Activated T-cell treated with anti-CD3 and anti-CD28 coated beads, Interleukin-2, amount 50 U/mL, for 4 hours (primary cell): ENCODE data around the gene TP73. TPM values are rescaled to one million over a fixed set of nuclear protein-coding genes. Genes with fewer than 3 reads are reported as not detected.

Experiments
- ATAC-seq, 2 donors: fragments of 200-7000 bp; cut with Tn5 transposase; one replicate each; pipeline ENCODE4 v1.10.0; 2021
- DNase-seq: peaks from one replicate; pipeline ENCODE4 v3.0.0-alpha.2; 2020
- H3K27me3 Mint-ChIP-seq: one replicate; pipeline ENCODE4 v1.8.0; 2021; ENCODE audit warnings: low read depth, mixed read lengths
- H3K36me3 Mint-ChIP-seq: one replicate; pipeline ENCODE4 v1.8.0; 2022; ENCODE audit warnings: mixed read lengths; ENCODE audit not compliant: insufficient read depth
- H3K4me1 Mint-ChIP-seq: one replicate; pipeline ENCODE4 v1.8.0; 2021; ENCODE audit warnings: low read depth, mixed read lengths
- H3K4me3 Mint-ChIP-seq: one replicate; pipeline ENCODE4 v1.8.0; 2021; ENCODE audit warnings: mild to moderate bottlenecking, moderate library complexity, mixed read lengths
- H3K9me3 Mint-ChIP-seq: one replicate; pipeline ENCODE4 v1.8.0; 2021; ENCODE audit warnings: mixed read lengths
- total RNA-seq, 3 donors: library from RNA; stranded (reverse); gene quantifications; one replicate each; pipeline ENCODE4 v1.2.1, GENCODE V29; 2021

Gene TP73
- total RNA-seq, 3 donors from 2014 or later = 0.05 to 0.16 (median 0.08) TPM

DNA sequence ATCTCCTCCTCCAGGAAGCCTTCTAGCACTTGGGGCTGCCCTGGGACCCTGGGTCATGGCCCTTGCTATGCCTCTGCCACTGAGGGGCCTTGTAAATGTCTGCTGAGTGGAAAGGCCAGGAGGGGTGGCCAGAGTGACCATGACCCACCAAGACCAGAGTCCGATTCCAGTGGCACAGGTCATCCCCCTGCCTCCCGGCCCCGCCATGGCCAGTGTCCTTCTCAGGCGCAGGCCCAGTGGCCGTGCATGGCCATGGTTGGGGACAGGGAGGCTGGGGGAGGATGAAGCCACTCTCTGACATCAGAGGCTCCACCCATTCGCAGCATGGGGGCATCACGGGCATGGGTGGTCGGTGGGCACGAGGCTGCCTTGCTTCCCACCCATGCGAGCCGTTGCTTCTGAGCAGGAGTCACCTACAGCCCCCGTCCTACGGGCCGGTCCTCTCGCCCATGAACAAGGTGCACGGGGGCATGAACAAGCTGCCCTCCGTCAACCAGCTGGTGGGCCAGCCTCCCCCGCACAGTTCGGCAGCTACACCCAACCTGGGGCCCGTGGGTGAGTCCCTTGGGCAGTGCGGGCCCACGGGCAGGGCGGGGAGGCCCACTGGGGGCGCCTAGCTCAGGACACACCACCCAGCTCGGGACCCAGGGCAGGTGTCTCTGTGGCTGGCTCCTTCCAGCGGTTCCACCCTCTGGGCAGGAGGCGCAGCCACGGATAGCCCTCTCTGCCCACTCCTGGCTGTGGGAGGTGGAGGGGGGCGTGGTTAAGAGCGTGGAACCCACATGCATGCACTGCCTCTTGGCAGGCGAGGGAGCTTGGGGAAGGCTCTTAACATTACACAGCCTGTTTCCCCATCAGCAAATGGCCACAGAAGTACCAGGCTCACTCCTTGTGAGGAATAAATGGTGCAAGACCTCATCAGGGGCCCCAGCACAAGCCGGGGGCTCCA lies 77.6 kb downstream of the TP73 start:
- Mint-ChIP-seq H3K4me1 (no peaks in the 10 kb centered on the region), H3K9me3 (no peaks in the 10 kb centered on the region), H3K27me3 (peaks cover 12% of the 10 kb centered on the region), H3K36me3 (no peaks in the 10 kb centered on the region), H3K4me3 (no peak overlapping the region)
- no peak for ATAC-seq
- no peak for DNase-seq

DNA sequence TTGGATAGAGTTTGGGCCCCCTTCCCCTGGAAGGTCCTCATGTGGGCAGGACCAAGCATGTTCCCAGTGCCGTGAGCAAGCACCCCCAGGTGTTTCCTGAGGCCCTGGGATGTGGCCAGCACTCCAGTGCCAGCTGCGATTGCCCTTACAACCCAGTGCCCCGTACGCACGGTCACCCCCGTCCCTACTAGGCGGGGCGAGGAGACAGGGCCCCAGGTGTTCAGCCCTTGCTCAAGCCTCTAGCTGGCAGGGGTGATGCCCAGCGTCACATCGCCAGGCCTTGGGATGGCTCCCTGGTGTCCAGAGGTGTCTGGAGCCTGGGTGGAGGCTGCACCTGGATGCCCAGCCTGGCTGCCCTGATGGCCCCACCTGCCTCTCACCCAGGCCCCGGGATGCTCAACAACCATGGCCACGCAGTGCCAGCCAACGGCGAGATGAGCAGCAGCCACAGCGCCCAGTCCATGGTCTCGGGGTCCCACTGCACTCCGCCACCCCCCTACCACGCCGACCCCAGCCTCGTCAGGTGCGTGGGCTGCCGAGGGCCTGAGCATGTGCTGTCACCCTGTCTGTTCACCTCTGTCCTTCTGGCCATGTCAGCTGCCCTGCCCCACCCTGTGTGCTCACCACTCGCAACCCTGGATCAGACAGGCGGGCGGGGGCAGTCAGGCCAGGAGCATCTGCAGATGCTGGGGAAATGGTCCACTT lies 78.4 kb downstream of the TP73 start:
- H3K27me3 Mint-ChIP-seq = peaks cover 12% of the 10 kb centered on the region

DNA sequence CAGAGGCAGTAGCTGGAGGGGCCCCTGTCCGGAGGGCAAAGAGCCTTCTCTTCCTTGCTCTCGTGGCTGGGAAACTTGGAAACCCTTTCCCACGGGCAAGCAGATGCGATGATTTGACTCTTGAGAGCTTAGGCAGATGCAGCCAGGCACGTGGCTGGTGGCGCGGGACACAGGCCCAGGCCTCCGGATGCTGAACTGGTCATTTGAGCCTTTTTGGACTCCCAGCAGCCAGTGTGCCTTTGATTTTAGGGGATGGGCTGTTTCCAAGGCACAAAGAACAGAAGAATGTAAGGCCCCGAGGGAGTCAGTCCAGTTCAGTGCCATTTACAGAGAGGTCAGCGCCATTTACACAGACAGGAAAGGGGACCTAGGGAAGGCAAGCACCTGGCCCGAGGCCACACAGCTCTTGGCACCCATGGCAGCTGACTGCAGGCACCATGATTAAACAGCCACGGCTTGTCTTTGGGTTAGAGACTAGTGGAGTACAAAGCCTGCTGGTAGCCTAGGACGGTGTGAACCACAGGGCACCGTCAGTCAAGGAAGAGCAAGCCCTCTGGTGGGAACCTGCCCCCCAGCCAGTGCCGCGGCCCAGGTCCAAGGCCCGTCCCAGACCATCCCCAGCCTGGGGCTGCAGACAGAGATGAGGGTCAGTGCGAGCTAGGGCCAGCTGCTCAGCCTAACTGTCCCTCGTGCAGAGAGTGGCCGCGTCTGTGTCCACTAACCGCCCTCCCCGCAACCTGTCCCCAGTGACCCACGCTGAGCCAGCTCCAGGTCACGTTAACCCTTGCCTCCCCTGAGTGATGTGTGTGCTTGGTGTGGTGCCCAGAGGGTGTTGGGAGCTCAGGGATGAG lies 79.5 kb downstream of the TP73 start:
- H3K9me3 Mint-ChIP-seq = no peaks in the 10 kb centered on the region
- H3K27me3 Mint-ChIP-seq = peaks cover 10% of the 10 kb centered on the region
- ATAC-seq = no peak
- H3K4me3 Mint-ChIP-seq = no peak overlapping the region
- DNase-seq = no peak
- no peaks in the 10 kb centered on the region for H3K4me1 Mint-ChIP-seq
- peaks cover 4% of the 10 kb centered on the region for H3K36me3 Mint-ChIP-seq

More for the DNA sequence above, 78.4 kb downstream of the TP73 start:
- ATAC-seq (no peak), DNase-seq (no peak)
- H3K4me3 Mint-ChIP-seq = no peak overlapping the region
- no peaks in the 10 kb centered on the region for H3K9me3 Mint-ChIP-seq
- H3K4me1 Mint-ChIP-seq = no peaks in the 10 kb centered on the region
- H3K36me3 Mint-ChIP-seq = peaks cover under 1% of the 10 kb centered on the region

DNA sequence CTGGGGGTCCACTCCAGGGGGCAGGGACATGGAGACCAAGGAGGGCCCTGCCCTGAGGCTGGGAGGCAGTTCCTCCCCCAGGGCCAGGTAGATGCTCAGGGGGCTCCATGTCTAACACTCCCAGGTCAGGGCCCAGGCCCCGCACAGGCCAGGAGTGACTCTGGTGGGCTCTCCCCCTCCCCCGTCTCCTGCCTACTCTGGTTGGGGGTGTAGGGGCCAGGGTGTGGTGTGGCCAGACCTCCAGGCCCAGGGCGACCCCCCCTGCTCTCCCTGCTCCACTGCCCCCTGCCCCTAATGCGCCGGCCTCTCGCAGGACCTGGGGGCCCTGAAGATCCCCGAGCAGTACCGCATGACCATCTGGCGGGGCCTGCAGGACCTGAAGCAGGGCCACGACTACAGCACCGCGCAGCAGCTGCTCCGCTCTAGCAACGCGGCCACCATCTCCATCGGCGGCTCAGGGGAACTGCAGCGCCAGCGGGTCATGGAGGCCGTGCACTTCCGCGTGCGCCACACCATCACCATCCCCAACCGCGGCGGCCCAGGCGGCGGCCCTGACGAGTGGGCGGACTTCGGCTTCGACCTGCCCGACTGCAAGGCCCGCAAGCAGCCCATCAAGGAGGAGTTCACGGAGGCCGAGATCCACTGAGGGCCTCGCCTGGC lies 80.2 kb downstream of the TP73 start:
- H3K27me3 Mint-ChIP-seq = peaks cover 10% of the 10 kb centered on the region
- peaks cover 7% of the 10 kb centered on the region for H3K36me3 Mint-ChIP-seq
- no peaks in the 10 kb centered on the region for H3K4me1 Mint-ChIP-seq
- no peak overlapping the region for H3K4me3 Mint-ChIP-seq
- no peaks in the 10 kb centered on the region for H3K9me3 Mint-ChIP-seq
- DNase-seq = no peak
- no peak for ATAC-seq

DNA sequence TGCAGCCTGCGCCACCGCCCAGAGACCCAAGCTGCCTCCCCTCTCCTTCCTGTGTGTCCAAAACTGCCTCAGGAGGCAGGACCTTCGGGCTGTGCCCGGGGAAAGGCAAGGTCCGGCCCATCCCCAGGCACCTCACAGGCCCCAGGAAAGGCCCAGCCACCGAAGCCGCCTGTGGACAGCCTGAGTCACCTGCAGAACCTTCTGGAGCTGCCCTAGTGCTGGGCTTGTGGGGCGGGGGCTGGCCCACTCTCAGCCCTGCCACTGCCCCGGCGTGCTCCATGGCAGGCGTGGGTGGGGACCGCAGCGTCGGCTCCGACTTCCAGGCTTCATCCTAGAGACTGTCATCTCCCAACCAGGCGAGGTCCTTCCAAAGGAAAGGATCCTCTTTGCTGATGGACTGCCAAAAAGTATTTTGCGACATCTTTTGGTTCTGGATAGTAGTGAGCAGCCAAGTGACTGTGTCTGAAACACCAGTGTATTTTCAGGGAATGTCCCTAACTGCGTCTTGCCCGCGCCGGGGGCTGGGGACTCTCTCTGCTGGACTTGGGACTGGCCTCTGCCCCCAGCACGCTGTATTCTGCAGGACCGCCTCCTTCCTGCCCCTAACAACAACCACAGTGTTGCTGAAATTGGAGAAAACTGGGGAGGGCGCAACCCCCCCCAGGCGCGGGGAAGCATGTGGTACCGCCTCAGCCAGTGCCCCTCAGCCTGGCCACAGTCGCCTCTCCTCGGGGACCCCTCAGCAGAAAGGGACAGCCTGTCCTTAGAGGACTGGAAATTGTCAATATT lies 81.0 kb downstream of the TP73 start:
- Mint-ChIP-seq H3K4me1 (no peaks in the 10 kb centered on the region), H3K27me3 (peaks cover 10% of the 10 kb centered on the region), H3K4me3 (no peak overlapping the region), H3K9me3 (no peaks in the 10 kb centered on the region), H3K36me3 (peaks cover 7% of the 10 kb centered on the region)
- DNase-seq (no peak), ATAC-seq (no peak)

DNA sequence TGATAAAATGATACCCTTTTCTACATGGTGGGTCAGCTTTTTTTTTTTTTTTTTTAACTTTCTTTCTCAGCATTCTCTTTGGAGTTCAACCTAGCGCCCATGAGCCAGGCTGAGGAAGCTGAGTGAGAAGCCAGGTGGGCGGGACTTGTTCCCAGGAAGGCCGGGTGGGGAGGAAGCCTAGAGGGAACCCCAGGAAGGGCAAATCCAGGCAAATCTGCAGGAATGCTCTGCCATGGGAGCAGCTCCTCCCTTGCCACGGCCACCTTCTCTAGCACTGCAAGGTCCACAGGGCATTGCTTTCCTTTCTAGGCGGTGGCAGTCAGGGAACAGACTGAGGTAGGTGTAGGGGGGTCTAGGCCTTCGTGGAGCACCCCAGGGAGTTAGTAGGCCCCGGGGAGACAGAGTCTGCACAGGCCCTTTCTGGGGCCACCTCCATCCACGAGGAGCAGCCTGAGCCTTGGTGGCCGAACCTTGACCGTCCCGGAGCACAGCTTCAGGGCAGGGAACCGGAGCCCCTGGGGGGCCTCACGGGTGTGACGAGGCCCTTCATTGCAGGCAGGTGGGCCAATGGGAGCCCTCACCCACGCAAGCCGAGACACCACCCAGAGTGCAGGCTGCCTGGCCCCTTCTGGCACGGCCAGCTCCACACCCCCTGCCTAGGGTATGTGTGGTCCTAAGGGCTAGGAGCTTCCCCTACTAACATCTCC lies 81.7 kb downstream of the TP73 start:
- H3K9me3 Mint-ChIP-seq = no peaks in the 10 kb centered on the region
- DNase-seq (no peak), ATAC-seq (no peak)
- H3K27me3 Mint-ChIP-seq = peaks cover 6% of the 10 kb centered on the region
- H3K36me3 Mint-ChIP-seq = peaks cover 7% of the 10 kb centered on the region
- no peak overlapping the region for H3K4me3 Mint-ChIP-seq
- no peaks in the 10 kb centered on the region for H3K4me1 Mint-ChIP-seq

DNA sequence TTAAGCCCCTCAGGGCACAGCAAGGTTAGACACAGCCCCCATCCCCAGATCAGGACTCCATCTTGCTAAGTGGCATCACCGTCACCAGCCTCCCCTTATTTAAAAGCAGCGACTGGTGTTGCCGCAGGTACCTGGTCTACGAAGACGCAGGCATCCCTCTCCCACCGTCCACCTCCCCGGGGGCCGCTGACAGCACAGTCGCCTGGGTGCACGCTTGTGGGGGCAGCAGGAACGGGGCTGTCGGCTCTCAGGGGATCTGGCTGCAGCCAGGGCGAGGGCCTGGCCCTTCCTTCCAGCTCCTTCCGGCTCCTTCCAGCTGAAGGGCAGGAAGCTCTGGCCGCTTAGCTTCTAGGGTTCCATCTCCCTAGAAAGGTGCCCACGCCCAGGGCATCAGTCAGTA lies 82.3 kb downstream of the TP73 start:
- Mint-ChIP-seq H3K36me3 (peaks cover 7% of the 10 kb centered on the region), H3K9me3 (no peaks in the 10 kb centered on the region)

DNA sequence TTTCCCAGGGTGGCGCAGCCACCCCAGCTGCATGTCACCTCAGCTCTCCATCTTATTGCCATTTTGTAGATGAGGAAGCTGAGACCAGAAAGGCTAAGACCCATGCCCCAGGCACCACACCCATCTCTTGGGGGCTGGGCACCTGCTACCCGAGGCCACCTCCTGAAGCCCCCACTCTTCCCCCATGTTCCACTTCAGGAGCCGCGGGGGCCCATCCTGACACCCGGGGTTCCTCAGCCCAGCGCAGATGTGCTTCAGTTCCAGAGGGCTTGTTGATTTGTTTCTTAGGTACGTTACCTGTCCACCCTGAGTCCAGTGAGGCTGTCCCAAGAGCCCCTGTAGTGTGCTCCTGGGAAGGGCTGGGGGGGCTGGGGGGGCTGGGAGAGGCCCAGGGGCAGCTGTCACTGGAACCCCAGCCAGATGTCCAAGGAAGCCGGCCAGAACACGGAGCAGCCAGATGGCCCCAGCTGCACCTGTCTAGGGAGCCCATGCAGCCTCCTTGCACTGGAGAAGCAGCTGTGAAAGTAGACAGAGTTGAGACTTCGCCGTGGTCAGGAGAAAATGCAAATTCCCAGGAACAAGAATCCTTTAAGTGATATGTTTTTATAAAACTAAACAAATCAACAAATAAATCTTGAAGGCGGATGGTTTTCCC lies 82.8 kb downstream of the TP73 start:
- no peak for ATAC-seq
- peaks cover 4% of the 10 kb centered on the region for H3K27me3 Mint-ChIP-seq
- peaks cover 7% of the 10 kb centered on the region for H3K36me3 Mint-ChIP-seq
- no peak for DNase-seq
- H3K4me1 Mint-ChIP-seq = no peaks in the 10 kb centered on the region
- no peak overlapping the region for H3K4me3 Mint-ChIP-seq
- no peaks in the 10 kb centered on the region for H3K9me3 Mint-ChIP-seq

More for the DNA sequence above, 82.3 kb downstream of the TP73 start:
- H3K4me3 Mint-ChIP-seq = no peak overlapping the region
- no peak for ATAC-seq
- H3K27me3 Mint-ChIP-seq = peaks cover 4% of the 10 kb centered on the region
- H3K4me1 Mint-ChIP-seq = no peaks in the 10 kb centered on the region
- DNase-seq = no peak

DNA sequence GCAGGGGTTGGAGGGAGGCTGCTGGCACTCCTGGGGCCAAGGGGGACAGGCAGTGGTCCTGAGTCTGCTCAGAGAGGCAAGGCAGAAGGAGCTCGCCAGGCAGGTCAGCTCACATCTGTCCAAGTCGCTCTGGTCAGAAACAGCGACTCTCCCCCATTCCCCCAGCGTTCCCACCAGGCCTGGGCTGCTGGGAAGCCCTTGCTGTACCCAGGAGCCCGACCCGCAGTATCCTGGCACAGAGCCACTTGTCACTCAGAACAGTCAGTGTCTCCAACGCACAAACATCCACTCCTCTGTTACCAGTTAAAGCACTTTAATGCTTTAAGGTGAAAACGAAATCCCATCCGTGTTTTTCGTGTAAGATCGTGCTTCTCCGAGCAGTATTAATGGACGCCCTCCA lies 83.4 kb downstream of the TP73 start:
- Mint-ChIP-seq H3K27me3 (peaks cover 4% of the 10 kb centered on the region), H3K4me3 (no peak overlapping the region), H3K9me3 (no peaks in the 10 kb centered on the region), H3K36me3 (peaks cover 7% of the 10 kb centered on the region), H3K4me1 (no peaks in the 10 kb centered on the region)
- ATAC-seq (no peak), DNase-seq (no peak)

DNA sequence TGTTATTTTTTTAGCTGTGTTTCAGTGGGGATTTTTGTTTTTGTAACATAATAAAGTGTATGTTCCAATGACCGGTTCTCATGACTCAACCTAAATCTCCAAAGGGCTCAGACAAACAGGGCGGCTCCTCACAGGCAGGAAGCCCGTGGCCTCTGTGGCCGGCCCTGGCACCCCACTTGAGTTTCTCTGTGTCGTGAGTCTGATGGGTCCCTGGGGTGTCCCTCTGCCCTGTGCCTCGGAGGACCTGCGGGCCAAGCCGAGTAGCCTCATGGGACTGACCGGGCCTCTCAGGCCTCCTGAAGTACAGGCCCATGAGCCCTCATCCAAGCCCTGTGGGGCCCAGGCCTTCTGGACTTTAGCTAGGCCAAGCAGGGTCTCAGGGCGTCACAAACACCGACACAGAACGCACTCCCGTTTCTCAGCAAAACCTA lies 83.8 kb downstream of the TP73 start:
- Mint-ChIP-seq H3K4me1 (no peaks in the 10 kb centered on the region), H3K9me3 (no peaks in the 10 kb centered on the region), H3K4me3 (no peak overlapping the region), H3K27me3 (no peaks in the 10 kb centered on the region), H3K36me3 (peaks cover 7% of the 10 kb centered on the region)
- DNase-seq (no peak), ATAC-seq (no peak)

DNA sequence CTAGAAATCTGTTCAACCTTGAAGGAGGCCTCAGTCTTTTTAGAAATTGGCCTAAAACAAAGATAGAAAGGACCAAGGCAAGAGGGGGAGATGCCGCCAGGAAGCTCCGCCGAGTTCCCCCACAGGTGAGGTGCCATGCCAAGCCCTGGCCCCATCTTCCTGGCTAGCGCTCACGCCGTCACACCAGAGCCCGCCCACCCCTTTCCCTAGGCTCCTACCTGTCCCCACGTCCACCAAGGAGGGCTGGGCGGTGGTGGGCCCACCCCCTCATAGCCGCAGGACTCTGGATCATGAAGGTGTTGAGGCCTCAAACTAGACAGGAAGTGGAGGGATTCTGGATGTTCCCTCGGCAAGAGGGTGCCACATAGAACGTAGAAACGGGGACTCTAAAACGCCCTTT lies 84.4 kb downstream of the TP73 start:
- H3K4me3 Mint-ChIP-seq = no peak overlapping the region
- H3K27me3 Mint-ChIP-seq = no peaks in the 10 kb centered on the region
- H3K9me3 Mint-ChIP-seq = no peaks in the 10 kb centered on the region
- no peaks in the 10 kb centered on the region for H3K4me1 Mint-ChIP-seq
- peaks cover 10% of the 10 kb centered on the region for H3K36me3 Mint-ChIP-seq
- ATAC-seq (no peak), DNase-seq (no peak)

DNA sequence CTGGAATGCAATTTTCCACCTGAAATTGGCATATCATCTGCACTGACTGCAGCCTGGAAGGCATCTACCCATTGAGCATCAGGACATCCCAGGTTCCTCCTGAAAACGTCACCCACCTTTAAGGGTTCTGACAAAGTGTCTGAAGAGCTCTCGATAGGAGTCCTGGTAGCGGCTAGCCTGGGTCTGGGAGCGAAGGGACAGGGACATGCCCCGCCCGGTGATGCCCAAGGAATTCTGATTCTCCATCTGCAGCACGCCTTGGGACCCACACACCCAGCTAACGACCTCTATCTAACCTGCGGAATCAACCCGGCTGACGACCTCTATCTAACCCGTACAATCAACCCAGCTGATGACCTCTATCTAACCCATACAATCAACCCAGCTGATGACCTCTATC lies 86.6 kb downstream of the TP73 start:
- DNase-seq (no peak), ATAC-seq (no peak)
- H3K9me3 Mint-ChIP-seq = no peaks in the 10 kb centered on the region
- H3K36me3 Mint-ChIP-seq = peaks cover 12% of the 10 kb centered on the region
- H3K27me3 Mint-ChIP-seq = no peaks in the 10 kb centered on the region
- no peaks in the 10 kb centered on the region for H3K4me1 Mint-ChIP-seq
- H3K4me3 Mint-ChIP-seq = no peak overlapping the region
